Measurements from ENCODE around the gene ST8SIA2.
"Not testable (repeated sequence)": the region's sequence is repeated elsewhere in the genome, so short reads cannot be mapped to it uniquely, and the experiment has no call there.

DNA sequence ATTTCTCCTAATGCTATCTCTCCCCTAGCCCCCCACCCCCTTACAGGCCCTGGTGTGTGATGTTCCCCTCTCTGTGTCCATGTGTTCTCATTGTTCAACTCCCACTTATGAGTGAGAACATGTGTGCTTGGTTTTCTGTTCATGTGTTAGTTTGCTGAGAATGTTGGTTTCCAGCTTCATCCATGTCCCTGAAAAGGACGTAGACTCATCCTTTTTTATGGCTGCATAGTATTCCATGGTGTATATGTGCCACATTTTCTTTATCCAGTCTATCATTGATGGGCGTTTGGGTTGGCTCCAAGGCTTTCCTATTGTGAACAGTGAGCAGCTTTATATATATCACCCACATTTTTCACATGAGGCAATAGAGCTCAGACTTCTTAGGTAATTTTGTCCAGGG lies 86.0 kb downstream of the ST8SIA2 start:
- TF ChIP-seq EZH2 (IDR thresholded peaks at IDR 0.05); POLR2AphosphoS5 (IDR thresholded peaks at IDR 0.05; ENCODE audit: borderline replicate concordance, low read depth, low read length); FOXP2 (optimal IDR thresholded peaks at IDR 0.05; ENCODE audit: control extremely low read depth, extremely low read length, insufficient read depth): not testable (repeated sequence)

All from SK-N-MC (cell line).